Measurements from ENCODE around the gene SBF2.
"Not testable (repeated sequence)": the region's sequence is repeated elsewhere in the genome, so short reads cannot be mapped to it uniquely, and the experiment has no call there.

SBF2 gene

GRCh38 chr11:9750551-9750950, 543.5 kb downstream of the SBF2 start:
- DNase-seq (ENCODE audit: low read depth, low spot score) = no peak

DNA sequence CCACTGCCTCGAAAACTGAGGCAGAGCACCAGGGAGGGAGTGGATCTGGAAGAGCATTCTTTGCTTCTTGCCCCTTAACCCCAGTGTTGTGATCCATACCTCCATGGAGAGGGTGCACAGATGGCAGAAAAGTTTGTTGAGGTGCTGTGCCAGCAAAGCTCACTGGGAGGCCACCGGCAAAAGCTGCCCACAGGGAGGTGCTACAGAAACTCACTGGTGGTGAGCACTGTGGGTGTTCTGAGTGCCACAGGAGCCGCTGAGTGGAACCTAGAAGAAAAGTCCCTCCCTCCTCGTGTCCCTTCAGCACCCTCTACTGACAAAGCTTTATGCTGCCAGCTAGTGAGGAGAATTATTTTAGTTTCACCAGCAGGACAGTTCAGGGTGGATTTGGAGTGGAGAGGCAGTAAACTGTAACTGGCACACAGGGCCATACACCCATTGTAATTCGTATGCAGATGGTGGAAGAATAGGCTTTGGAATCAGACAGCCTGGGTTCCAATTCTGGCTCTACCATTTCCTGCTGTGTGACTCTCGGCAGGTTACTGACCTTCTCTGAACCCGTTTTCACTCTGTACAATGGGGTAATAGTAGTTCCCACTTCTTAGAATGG, 545.6 kb downstream of the SBF2 start:
- DNase-seq (ENCODE audit: low read depth, low spot score) = peak; percentile 70

DNA sequence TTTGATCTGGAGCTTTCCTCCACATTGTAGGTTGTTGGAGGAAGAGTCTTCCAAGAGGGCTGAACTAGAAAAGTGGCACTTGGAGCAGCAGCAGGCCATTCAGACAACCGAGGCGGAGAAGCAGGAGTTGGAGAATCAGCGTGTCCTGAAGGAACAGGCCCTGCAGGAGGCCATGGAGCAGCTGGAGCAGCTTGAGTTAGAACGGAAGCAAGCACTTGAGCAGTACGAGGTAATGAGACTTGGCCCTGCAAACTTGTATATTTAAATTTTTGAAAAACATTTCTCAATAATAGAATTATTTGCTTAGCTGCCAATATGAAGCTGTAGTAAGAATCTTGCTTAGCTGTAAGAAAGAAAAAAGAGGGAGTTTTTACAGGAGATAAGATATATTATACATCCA, 546.2 kb downstream of the SBF2 start:
- DNase-seq (ENCODE audit: low read depth, low spot score) = no peak

DNA sequence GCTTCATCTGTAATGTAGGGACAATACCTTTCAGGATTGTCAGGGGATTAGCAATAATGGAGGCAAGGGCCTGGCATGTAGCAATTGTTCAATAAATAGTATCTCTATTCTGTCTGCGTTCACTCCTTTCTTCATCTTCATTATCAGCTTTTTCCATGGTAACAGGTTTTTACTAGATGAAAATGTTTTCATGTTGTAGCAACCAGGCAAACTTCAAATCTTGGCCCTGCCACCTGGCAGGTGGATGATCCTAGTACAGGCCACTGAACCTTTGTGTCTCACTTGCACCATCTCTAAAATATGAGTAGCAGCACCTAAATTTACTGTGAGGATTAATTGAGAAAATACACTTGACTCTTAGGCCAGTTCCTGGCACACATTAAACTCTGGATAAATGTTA, 546.8 kb downstream of the SBF2 start:
- DNase-seq (ENCODE audit: low read depth, low spot score) = no peak

DNA sequence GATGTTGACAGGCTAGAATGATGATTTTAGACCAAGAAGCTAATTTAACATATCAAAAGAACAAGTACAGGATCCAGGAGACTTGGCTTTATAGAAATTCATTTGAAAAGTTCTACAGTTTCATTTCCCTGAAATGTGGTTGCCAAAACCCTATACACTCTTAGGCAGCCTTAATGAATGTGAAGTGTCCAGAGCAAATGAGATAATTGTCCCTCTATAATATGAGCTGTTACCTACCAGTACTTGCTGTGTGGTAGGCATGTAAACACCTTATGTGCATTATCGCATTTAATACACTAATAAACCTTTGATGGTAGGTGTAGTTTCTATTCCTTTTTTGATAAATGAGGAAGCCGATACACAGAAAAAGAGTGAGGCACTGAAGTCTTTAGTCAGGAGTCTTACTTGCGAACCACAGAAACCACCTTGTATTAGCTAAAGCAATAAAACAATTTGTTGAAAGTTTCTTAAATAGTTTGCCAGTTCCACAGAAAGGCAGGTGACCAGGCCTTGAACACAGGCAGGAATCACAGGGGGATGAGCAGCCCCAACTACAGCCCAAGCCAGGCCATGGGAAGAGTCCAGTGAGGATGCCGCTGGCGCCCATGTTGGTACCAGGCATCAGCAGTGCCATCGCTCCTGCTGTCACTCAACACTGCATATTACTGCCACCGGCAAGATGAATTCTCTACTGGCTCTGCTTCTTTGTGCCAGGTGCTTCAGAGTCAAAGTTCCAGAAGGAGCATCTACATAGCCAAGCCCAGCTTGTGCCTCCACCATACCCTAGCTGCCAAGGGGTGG, 548.4 kb downstream of the SBF2 start:
- DNase-seq (ENCODE audit: low read depth, low spot score) = no peak

GRCh38 chr11:9743512-9743911, 550.5 kb downstream of the SBF2 start:
- not testable (repeated sequence) for DNase-seq (ENCODE audit: low read depth, low spot score)

DNA sequence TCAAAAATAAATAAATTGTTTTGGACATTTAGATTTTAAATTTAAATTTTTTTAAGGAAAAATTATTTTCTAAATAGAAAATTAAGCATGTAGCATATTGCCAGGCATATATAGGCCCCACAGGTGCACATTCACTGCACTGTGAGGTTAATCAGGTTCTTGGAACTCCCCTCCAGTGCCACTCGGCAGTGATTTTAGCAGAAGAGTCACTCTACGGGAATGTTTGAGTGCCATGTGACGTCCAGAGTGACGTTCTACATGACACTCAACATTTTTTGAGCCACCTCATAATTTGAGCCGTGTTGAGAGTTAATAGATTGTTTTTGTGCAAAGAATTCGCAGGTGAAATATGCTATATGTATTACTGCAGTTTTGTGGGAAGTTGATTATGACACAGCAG, 552.8 kb downstream of the SBF2 start:
- DNase-seq (ENCODE audit: low read depth, low spot score) = no peak

GRCh38 chr11:9740202-9740883, 553.7 kb downstream of the SBF2 start:
- DNase-seq (ENCODE audit: low read depth, low spot score) = no peak

DNA sequence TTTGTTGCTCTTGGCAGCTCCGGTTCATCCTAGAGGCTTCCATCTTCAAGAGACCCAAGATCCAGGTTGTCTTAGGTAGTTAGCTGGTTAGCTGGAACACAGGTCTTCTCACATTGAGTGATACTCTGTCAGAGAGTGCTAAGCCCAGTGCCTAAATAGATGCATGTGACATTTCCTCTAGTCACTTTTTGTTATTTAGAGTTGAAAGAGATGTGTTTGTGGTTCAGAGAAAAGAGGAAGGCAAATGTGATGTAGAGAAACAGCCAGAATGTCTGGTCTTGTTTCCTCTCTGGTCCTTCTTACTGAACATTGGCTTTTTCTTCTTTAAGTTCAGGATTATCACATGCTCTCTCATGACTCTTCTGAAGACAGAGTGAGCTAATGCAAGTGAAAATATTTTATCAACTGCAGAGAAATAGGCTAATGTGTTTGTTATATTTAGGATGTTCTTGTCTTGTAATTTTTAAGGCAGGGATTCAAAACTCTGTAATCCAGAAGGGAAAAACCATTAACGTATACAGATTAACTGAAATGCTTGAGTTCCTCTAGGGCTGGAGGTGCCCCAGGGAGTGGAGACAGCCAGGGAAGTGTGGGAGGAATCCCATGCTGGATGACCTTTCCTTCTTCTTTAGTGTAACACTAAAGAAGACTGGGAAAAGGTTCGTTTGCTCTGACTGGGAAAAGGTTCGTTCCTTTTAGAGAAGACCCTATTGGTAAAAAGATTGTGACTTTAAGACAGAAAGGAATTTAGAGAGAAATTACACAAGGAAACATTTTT, 554.7 kb downstream of the SBF2 start:
- no peak for DNase-seq (ENCODE audit: low read depth, low spot score)

DNA sequence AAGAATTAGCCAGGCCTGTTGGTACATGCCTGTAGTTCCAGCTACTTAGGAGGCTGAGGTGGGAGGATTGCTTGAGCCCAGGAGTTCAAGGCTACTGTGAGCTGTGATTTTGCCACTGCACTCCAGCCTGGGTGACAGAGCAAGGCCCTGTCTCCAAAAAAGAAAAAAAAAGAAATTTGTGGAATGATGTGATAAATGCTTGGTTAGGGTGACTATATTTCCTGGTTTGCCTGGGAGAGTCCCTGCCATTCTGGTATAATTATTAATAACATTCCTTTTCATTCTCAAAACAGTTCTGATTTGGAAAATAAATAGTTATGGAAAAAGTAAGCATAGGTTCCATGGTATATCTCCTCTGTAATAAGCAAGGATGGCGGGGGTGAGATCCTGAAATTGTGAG, 555.3 kb downstream of the SBF2 start:
- no peak for DNase-seq (ENCODE audit: low read depth, low spot score)

GRCh38 chr11:9738116-9738515, 555.9 kb downstream of the SBF2 start:
- no peak for DNase-seq (ENCODE audit: low read depth, low spot score)

DNA sequence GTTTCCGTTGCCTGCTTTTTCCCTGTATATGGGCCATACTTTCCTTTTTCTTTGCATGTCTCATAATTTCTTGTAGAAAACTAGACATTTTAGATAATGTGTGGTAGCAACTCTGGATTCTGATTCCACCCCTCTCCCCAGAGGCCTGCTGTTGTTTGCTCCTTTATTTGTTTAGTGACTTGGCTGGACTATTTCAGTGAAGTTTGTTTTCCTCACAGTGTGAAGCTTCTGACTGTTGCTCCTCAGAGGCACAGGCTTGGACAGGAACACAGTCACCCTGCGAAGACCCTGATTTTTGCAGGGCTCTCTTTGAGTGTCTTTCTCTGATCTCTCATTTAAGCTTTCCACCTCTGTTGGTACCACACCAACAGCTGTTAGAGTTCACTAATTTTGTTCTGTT, 557.7 kb downstream of the SBF2 start:
- DNase-seq (ENCODE audit: low read depth, low spot score) = no peak

GRCh38 chr11:9735919-9736318, 558.1 kb downstream of the SBF2 start:
- no peak for DNase-seq (ENCODE audit: low read depth, low spot score)

DNA sequence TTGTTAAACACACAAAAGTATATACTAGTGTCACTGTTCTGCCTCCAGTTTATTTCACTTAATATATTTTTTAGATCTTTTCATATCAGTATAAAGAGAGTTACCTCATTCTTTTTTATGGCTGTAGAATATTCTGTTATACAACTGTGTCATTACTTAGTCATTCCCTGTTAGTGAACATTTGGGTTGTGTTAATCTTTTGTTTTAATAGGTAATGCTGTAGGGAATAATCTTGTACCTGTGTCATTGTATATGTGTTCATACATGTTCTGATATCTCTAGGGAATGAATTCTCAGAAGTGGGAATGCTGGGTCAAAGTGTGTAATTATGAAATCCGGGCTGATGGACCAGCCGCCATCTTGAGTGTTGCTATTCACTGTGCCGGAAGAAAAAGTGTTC, 558.8 kb downstream of the SBF2 start:
- DNase-seq (ENCODE audit: low read depth, low spot score) = no peak

GRCh38 chr11:9733212-9733611, 560.8 kb downstream of the SBF2 start:
- DNase-seq (ENCODE audit: low read depth, low spot score) = no peak

DNA sequence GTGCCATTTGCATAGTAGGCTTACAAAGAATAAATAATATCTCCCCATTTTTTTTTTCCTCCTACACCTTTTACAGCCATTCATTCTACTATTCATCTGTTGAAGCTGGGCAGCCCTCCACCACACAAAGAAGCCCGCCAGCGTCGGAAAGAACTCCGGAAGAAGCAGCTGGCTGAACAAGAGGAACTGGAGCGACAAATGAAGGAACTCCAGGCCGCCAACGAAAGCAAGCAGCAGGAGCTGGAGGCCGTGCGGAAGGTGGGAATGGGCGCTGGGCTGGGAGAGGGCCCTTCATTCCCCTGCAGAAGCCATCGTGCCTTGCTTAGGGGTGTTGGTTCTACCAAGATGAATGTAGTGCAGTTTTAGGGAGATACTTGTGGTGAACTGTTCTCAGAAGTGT, 561.6 kb downstream of the SBF2 start:
- DNase-seq (ENCODE audit: low read depth, low spot score) = no peak

DNA sequence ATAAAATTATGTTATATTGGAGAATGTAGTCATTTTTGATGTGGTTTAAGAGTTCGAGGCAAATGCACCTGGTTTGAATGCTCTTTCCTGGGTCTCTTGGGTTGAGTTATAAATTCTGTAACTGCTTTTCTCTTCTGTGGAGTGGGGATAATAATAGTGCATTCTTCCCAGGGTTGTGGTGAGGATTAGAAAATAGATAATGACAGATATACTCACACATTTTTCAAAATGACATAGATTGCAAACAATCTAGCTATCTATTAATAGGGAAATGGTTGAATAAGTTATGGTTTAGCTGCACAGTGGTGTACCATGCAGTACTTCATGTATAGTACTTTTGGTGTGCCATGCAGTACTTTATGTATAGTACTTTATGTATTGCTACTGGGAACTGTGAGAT, 562.8 kb downstream of the SBF2 start:
- no peak for DNase-seq (ENCODE audit: low read depth, low spot score)

Data from ELF-1 (cell line).